Measurements from ENCODE around the gene SMG7. TPM values are rescaled to one million over a fixed set of nuclear protein-coding genes. Genes with fewer than 3 reads are reported as not detected.

The SMG7 gene
- polyA plus RNA-seq, 1 donor from 2014 or later: 19.1 TPM

DNA sequence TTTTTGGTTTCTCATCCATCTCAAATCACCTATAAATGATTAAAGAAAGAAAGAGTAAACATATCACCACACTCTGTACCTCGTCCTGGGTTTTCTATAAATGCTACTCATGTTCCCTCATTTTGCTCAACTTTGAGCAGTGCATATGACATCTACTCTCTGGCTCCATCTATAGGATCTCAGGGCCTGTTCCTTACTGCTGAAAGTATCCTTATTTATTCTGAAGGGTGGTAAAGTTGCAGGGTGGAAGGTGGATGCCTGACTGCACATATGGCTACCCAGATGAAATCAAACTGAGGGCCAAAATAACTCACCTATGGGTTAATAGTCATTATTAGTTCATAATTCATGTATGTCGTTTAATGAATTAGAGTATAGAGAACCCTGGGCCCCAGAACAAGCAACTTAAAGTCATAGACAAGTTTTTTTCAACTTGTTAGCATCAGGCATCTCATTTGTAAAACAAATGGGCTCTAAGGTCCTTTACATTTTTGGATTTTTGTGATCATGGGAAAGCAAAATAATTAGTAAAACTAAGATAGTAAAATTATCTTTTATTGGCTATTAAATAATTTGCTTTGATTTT is 71.4 kb downstream of the SMG7 start:
- H3K27ac ChIP-seq (ENCODE audit: low read length): no peak overlapping the region
- H4K20me1 ChIP-seq (ENCODE audit: insufficient read depth): no peaks in the 10 kb centered on the region
- peak; percentile 90 for TF ChIP-seq SMC3 (conservative IDR thresholded peaks at IDR 0.05; ENCODE audit: poor library complexity)
- TF ChIP-seq CTCF (IDR thresholded peaks at IDR 0.05; ENCODE audit: poor library complexity, severe bottlenecking): peak; percentile 84
- TF ChIP-seq POLR2AphosphoS5 (IDR thresholded peaks at IDR 0.05): no peak
- peak; percentile 80 for TF ChIP-seq RAD21 (conservative IDR thresholded peaks at IDR 0.05)
- H3K79me2 ChIP-seq (replicated peaks; ENCODE audit: insufficient read depth, low read length): no peaks in the 10 kb centered on the region
- no peaks in the 10 kb centered on the region for H3K27me3 ChIP-seq (ENCODE audit: insufficient read depth, low read depth, low read length)
- H3F3A ChIP-seq (ENCODE audit: insufficient read depth, low read length, poor library complexity, severe bottlenecking): no peaks in the 10 kb centered on the region
- no peak overlapping the region for H2AFZ ChIP-seq (ENCODE audit: low read depth, low read length)
- H3K9ac ChIP-seq (ENCODE audit: low read length): no peak overlapping the region
- H3K9me3 ChIP-seq (ENCODE audit: low read length): no peaks in the 10 kb centered on the region
- no peak overlapping the region for H3K4me3 ChIP-seq (ENCODE audit: low read length)
- H3K4me2 ChIP-seq (ENCODE audit: low read length): no peak overlapping the region
- no peaks in the 10 kb centered on the region for H3K9me2 ChIP-seq (ENCODE audit: insufficient read depth, low read length)
- peaks cover 23% of the 10 kb centered on the region for H3K36me3 ChIP-seq (ENCODE audit: insufficient read depth, low read length)

GRCh38 chr1:183544598-183545297 is 72.4 kb downstream of the SMG7 start:
- Histone ChIP-seq H3K9ac (ENCODE audit: low read length) (no peak overlapping the region), H3K27me3 (ENCODE audit: insufficient read depth, low read depth, low read length) (no peaks in the 10 kb centered on the region), H3K36me3 (ENCODE audit: insufficient read depth, low read length) (peaks cover 33% of the 10 kb centered on the region), H3F3A (ENCODE audit: insufficient read depth, low read length, poor library complexity, severe bottlenecking) (no peaks in the 10 kb centered on the region), H3K27ac (ENCODE audit: low read length) (no peak overlapping the region), H2AFZ (ENCODE audit: low read depth, low read length) (no peak overlapping the region), H3K9me2 (ENCODE audit: insufficient read depth, low read length) (no peaks in the 10 kb centered on the region), H3K4me3 (ENCODE audit: low read length) (no peak overlapping the region), H3K79me2 (replicated peaks; ENCODE audit: insufficient read depth, low read length) (no peaks in the 10 kb centered on the region), H3K9me3 (ENCODE audit: low read length) (no peaks in the 10 kb centered on the region), H3K4me2 (ENCODE audit: low read length) (no peak overlapping the region), H4K20me1 (ENCODE audit: insufficient read depth) (no peaks in the 10 kb centered on the region)
- no peak for TF ChIP-seq MXI1 (conservative IDR thresholded peaks at IDR 0.05; ENCODE audit: poor library complexity, severe bottlenecking)
- no peak for TF ChIP-seq EZH2 (IDR thresholded peaks at IDR 0.05; ENCODE audit: borderline replicate concordance, insufficient read depth, low read length, poor library complexity, severe bottlenecking)
- no peak for TF ChIP-seq EP300 (conservative IDR thresholded peaks at IDR 0.05; ENCODE audit: poor library complexity, severe bottlenecking)
- no peak for TF ChIP-seq POLR2AphosphoS5 (IDR thresholded peaks at IDR 0.05)
- TF ChIP-seq RAD21 (conservative IDR thresholded peaks at IDR 0.05): no peak
- no peak for TF ChIP-seq TAF1 (IDR thresholded peaks at IDR 0.05; ENCODE audit: low read depth)
- TF ChIP-seq SMC3 (conservative IDR thresholded peaks at IDR 0.05; ENCODE audit: poor library complexity): no peak
- TF ChIP-seq, protein P1, sequence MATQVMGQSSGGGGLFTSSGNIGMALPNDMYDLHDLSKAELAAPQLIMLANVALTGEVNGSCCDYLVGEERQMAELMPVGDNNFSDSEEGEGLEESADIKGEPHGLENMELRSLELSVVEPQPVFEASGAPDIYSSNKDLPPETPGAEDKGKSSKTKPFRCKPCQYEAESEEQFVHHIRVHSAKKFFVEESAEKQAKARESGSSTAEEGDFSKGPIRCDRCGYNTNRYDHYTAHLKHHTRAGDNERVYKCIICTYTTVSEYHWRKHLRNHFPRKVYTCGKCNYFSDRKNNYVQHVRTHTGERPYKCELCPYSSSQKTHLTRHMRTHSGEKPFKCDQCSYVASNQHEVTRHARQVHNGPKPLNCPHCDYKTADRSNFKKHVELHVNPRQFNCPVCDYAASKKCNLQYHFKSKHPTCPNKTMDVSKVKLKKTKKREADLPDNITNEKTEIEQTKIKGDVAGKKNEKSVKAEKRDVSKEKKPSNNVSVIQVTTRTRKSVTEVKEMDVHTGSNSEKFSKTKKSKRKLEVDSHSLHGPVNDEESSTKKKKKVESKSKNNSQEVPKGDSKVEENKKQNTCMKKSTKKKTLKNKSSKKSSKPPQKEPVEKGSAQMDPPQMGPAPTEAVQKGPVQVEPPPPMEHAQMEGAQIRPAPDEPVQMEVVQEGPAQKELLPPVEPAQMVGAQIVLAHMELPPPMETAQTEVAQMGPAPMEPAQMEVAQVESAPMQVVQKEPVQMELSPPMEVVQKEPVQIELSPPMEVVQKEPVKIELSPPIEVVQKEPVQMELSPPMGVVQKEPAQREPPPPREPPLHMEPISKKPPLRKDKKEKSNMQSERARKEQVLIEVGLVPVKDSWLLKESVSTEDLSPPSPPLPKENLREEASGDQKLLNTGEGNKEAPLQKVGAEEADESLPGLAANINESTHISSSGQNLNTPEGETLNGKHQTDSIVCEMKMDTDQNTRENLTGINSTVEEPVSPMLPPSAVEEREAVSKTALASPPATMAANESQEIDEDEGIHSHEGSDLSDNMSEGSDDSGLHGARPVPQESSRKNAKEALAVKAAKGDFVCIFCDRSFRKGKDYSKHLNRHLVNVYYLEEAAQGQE (IDR thresholded peaks at IDR 0.05; ENCODE audit: borderline replicate concordance): no peak
- no peak for TF ChIP-seq CTCF (IDR thresholded peaks at IDR 0.05; ENCODE audit: poor library complexity, severe bottlenecking)

Measured in neural cell (in vitro differentiated cells).